ENCODE data around the gene RAB12.
"Not testable (repeated sequence)": the region's sequence is repeated elsewhere in the genome, so short reads cannot be mapped to it uniquely, and the experiment has no call there.

- TF ChIP-seq, protein P1, sequence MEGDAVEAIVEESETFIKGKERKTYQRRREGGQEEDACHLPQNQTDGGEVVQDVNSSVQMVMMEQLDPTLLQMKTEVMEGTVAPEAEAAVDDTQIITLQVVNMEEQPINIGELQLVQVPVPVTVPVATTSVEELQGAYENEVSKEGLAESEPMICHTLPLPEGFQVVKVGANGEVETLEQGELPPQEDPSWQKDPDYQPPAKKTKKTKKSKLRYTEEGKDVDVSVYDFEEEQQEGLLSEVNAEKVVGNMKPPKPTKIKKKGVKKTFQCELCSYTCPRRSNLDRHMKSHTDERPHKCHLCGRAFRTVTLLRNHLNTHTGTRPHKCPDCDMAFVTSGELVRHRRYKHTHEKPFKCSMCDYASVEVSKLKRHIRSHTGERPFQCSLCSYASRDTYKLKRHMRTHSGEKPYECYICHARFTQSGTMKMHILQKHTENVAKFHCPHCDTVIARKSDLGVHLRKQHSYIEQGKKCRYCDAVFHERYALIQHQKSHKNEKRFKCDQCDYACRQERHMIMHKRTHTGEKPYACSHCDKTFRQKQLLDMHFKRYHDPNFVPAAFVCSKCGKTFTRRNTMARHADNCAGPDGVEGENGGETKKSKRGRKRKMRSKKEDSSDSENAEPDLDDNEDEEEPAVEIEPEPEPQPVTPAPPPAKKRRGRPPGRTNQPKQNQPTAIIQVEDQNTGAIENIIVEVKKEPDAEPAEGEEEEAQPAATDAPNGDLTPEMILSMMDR (conservative IDR thresholded peaks at IDR 0.05; ENCODE audit: low read length), result not testable (repeated sequence)
- not testable (repeated sequence) for TF ChIP-seq EZH2phosphoT487 (IDR thresholded peaks at IDR 0.05; ENCODE audit: borderline replicate concordance, low read depth, low read length)
Observed at GRCh38 chr18:8573766-8574165, 35.5 kb upstream of the RAB12 start.
